ENCODE results near the gene LENG9.

LENG9 gene

DNA sequence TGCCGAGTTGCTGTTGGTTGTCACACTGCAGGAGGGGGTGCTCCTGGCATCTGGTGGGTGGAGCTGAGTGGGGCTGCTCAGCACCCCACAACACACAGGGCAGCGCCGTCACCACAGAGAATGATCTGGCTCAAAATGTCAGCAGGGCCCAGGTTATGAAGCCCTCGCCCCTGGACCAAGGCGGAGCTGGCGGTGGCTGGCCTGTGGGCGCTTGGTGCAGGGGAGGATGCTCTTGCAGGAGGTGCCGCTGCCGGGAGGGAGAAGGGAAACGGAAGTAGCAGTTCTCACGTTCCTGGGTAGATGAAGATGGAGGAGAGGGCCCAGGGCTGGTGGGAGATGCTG lies 28.7 kb downstream of the LENG9 start:
- no peak for DNase-seq

DNA sequence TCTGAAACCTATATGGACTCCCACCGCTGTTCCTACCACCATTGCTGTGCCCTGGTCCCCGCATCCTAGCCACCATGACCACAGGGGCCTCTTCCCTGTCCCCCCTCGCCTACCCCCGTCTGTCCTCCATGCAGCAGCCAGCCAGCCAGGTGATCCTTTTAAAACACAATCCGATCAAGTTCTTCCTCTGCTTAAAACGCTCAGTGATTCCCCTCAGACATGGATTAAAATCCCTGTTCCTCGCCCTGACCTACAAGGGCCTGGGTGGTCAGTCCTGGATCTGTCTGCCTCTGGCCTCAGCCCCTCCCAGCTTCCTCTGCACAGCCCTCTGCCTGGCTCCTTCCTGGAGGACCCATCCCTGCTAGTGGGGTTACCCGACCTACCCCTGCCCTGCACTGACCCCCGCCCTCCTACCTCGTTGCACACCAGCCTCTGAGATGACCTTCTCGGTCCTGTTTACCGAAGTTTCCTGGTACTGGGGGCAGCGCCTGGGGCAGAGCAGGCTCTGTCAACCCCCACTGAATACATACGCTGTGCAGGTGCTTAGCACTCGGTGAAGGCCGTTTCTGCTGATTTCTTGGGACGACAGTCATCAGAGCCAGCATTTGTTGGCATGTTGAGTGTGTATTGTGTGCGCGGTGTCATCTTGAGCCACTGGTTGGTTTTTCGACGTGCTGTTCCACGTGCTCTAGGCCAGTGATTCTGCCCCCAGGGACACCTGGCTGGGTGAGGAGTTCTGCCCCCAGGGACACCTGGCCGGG lies 29.3 kb downstream of the LENG9 start:
- no peak for DNase-seq

DNA sequence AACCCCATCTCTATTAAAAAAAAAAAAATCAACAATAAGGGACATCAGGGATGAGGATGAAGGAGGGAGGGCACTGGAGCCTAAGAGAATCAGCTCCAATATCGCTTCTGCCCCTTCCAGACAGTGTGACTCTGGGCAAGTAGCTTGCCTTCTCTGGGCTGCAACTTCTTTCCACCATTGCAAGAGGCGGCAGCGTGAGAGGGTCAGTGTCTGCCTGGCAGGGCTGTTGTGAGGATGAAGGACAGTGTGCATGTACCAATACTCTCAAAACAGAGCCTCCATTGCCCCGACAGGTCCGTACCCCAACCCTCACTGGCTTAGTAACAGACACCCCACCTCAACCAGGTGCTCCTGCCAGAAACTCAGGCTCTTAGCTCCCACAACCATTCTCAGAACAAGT lies 29.9 kb downstream of the LENG9 start:
- DNase-seq = no peak

DNA sequence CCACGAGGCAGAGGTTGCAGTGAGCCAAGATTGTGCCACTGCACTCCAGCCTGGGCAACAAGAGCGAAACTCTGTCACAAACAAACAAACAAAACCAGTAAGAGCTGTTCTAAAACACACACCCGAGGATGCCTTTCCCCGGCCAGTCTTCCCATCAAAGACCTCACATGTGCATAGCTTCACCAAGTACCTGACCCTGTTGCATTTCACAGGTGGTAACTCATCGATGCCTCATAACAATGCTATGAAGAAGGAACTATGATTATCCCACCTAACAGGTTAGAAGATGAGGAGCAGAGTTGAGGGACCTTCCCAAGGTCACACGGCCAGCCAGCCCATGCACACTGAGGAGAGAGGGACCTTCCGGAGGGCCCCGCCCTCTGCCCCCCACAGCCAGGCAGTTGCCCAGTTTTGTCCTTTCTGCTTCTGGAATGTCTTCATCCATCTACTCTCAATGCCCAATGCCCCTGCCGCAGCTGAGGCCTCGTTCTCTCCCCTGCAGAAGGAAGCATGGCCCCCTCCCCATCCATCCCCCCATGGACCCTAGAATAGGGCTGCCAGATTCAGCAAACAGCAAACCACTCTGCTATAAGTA lies 31.3 kb downstream of the LENG9 start:
- DNase-seq = no peak

DNA sequence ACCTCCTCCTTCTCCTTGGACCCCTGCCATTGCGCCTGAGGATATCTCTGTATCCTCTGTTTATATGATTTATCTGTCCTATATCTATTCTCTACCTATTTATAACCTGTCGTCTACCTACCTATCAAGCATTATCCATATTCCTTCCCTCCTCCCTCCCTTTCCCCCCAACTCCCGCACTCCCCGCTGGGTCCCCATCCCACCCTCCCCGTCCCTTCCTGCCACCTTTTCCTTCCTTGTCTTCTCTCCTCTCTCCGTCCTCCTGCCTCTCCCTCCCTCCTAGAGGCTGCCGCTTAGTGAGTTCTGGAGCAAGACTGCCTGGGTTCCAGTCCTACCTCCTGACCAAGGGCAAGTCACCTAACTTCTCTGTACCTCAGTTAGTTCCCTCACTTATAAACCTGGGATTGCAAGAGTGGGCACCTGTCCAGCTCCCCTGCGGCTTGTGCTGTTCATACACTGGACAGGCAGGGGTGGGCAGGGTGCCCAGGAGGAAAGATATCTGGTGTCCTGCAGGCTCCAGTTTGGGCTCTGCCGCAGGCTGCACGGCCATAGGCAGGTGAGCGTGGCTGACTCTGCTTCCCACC lies 32.2 kb downstream of the LENG9 start:
- DNase-seq = no peak

DNA sequence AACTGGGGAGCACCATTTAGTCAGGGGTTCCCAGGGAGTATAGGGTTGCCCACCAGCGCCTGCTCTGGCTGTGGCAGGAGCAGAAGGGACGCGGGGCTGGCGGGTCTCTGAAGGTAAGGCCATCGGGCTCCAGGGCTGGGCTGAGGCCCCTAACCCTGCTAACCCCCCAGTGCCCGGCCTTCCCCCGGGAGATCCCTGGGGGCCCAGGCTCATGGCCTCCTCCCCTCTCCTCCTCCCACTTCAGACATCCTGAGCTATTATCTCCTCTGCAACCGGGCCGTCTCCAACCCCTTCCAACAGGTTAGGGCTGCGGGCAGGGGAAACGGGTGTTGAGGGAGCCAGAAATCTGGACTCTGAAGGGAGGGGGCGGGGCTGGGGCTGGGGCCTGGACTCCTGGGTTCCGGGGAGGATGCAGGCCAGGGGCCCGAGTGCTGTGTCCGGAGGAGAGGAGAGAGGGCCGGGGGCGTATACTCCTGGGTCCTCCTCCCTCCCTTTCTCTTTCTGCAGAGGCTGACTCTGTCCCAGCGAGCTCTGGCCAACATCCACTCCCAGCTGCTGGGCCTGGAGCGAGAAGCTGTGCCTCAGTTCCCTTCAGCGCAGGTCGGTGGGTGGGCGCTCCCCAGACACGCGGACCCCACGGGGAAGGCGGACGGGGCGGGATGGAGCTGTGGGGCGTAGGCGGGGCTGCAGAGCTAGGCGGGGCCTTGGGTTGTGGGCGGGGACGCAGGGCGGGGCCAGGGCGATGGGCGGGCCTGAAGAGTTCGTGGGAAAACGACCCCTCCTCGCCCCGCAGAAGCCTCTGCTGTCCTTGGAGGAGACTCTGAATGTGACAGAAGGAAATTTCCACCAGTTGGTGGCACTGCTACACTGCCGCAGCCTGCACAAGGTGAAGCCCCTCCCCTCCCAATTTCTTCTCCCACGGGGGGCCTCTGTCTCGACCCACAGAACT lies 33.0 kb downstream of the LENG9 start:
- DNase-seq = peak; percentile 15

DNA sequence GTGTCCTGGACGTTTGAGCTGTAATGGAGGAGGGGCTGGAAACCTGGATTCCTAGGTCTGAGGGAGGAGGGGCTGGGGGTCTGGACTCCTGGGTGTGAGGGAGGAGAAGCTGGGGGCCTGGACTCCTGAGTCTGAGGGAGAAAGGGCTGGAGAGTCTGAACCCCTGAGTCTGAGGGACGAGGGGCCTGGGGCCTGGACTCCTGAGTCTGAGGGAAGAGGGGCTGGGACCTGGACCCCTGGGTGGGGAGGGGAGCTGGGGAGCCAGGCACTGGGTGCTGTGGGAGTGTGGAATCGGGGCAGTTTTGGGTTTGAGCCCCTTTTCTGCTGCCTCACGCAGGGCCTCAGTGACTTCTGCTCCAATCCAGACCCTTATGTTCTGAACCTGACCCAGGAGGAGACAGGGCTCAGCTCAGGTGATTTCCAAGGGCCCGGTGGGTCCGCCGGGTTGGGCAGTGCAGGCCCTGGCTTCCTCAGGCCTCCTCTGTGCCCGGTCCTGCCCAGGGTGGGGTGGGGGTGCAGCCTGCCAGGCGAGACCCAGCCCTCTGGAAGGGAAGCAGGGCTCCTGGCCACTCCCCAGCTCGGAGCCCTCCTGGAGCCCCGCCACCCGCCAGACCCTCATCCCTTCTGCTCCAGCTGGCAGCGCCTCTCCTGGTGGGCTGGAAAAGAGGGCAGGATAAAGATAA lies 33.9 kb downstream of the LENG9 start:
- no peak for DNase-seq

DNA sequence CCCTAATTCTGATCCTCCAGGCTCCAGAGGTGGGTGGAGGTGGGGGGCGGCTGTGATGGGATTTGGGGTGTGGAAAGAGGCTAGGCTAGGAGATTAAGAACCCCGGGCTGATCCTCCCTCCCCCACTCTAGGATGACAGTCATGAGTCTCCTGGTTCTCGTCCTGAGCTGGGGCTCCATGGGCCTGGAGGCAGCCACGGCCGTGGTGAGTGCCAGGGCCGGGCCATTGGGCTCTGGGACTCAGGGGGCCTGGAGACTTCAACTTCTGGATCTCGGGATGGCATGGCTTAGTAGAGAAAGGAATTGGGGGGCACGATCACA lies 34.4 kb downstream of the LENG9 start:
- no peak for DNase-seq

DNA sequence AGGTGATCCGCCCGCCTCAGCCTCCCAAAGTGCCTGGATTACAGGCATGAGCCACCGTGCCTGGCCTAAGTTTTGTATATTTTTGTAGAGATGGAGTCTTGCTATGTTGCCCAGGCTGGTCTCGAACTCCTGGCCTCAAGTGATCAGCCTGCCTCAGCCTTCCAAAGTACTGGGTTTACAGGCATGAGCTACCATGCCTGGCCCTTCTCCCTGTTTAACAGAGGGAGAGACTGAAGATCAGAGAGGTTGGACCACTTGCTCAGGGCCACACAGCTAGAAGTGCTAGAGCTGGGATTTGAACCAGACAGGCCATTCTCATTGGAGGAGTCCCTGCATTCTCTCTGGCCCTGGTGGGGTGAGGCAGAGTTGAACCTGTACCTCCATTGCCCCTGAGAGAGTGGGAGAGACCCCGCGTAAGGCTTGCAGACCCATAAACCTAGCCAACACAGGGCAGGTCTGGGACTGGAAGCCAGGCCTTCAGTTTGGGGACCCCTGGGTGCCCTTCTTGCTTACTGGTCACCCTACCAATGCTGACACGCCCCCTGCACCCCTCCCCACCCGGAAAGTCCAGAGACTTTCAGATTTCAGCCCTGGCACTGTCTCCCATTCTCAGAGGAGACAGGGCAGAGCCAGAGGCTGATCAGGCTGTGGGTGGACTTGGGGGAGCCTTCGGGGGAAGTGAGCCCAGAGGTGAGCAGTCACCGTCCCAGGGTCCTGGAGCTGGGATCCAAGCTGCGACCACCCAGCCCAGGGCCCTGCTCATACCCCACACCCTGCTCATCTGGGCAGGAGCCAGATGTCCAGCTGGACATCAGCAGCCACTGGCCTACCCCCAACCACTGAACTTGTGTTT lies 35.0 kb downstream of the LENG9 start:
- no peak for DNase-seq

DNA sequence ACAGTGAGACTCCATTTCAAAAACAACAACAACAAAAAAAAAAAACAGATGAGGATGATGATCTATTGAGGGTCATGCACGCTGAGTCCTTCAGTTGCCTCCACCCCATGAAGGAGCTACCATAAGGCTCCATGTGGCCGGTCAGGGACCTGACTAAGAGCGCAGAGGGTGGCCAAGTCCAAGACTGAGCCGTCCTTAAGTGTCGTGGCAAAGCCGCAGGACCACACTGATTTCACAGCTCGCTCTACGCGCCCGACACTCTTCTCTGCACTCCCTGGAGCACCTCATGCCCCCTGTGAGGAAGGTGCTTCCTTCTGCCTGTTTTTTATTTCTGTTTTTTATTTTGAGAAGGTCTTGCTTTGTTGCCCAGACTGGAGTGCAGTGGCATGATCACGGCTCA lies 36.0 kb downstream of the LENG9 start:
- DNase-seq = no peak

DNA sequence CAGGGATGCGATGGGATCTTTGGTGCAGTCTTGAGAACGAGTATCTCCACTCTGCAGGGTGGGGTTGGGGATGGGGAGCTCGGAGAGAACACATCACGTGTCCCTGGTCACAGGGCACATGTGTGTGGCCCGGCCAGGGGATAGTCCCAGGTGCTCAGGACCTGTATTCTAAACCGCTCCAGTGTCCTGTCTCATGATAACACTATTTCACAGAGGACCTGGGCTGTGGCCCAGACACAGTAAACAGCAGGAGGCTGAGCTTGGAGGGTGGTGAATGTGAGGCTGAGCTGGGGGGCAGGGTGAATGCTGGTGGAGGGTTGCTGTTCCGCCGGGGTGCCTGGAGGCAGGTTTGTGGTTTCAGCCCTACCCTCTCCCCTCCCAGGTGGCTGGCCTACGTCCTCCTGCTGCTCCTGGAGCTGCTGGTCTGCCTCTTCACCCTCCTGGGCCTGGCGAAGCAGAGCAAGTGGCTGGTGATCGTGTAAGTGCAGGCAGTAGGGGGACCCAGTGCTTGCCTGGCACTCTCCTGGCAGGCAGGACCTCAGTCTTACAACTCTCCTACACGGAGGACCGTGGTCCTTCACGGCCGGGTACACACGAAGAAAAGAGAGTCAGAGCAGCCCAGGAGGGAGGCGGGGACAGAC lies 37.2 kb downstream of the LENG9 start:
- DNase-seq = no peak

DNA sequence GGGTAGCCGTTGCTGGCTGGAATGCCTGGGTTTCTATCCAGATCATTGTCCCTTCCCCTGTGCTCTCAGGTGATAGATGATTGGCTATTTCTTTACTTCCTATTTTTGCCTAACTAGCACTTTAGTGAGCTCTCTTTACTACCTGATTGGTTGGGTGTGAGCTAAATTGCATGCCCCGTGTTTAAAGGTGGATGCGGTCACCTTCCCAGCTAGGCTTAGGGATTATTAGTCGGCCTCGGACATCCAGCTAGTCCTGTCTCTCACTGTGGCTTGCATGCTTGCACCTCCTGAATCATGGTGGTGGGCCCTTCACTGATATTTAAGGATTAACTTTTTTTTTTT lies 38.2 kb downstream of the LENG9 start:
- DNase-seq = no peak

DNA sequence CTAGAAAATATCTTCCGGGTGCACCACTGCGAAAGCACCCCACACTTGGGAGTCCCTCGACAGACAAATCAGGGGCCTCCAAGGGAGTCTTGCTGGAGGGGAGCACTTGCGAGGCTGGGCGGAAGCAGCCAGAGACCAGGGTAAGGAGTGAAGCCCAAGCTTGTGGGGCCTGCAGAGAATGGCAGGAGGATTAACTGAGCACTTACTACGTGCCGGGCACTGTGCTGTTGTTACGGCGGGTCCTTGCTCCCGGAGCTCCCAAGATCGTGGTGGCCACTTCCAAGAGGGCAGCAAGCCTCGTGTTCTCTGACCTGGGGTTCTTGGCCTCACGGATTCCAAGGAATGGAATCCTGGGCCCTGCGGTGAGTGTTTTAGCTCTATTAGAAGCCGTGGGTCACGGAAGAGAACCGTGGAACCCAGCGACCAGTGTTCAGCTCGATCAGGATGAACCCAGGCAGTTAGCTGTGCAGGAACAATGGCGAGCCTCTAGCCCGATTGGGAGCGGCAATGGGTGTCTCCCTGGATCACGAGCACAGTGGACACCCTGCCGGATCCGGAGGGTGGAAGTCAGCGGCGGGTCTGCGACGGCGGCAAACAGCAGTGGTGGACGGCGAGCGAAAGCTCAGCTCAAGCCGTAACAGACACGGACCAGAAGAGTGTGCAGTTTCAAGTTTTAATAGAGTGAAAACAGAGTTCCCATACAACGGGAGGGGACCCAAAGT lies 38.8 kb downstream of the LENG9 start:
- no peak for DNase-seq

DNA sequence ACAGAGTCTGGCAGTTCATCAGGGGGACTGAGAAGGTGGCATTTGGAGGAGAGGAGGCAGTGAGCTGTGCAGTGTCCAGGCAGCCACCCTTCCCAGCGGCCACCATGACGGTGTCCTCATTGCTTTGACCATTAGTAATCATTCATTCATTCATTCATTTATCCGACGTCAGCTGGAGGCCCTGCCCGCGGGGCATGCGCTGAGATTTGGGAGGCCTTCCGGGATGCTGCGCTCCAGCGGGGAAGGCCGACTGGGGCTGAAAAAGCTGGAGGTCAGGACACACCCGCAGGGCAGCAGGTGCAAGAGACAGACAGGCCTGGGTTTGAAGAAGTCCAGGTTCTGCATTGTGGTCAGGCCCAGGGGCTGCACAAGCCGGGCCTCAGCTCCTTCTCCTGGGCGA lies 39.4 kb downstream of the LENG9 start:
- DNase-seq = no peak

DNA sequence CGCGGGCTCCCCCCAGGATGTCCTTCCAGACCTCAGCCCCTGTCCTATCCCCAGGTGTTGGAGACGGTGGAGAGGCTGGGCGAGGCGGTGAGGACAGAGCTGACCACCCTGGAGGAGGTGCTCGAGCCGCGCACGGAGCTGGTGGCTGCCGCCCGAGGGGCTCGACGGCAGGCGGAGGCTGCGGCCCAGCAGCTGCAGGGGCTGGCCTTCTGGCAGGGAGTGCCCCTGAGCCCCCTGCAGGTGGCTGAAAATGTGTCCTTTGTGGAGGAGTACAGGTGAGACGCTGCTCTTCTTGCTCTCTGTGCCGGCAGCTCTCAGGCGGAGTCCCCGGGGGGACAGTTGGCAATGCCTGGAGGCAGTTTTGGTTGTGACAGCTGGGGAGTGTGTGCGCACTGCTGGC lies 41.4 kb downstream of the LENG9 start:
- DNase-seq = no peak

DNA sequence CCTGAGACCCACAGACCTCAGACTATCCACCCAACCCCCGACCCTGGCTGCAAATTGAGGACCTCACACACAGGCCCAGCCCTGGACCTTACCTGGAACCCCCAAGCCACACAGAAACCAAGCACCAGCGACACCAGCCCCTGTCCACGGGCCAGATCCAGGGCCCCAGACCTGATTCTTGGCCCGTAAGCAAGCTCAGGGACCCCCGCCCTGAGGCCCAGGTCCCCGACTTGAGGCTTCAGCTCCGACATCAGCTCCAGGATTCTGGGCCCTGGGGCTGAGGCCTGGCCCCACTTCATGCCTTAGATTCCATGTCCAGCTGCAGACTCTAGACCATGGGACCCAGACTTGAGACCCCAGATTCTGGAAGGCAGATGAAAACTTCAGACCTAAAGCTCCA lies 42.1 kb downstream of the LENG9 start:
- DNase-seq = no peak

DNA sequence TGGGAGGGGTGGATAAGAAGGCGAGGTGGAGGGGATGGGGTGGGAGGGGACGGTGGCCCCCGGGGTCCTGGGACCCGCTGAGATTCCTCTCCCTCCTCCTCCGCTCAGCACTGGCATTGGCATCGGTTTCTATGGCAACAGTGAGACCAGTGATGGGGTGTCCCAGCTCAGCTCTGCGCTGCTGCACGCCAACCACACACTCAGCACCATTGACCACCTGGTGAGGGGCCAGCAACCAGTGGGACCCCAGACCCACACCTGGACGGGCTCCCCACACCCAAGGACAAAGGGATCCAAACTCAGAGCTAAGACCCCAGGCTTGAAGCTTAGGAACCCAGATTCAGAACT lies 42.4 kb downstream of the LENG9 start:
- DNase-seq = no peak

DNA sequence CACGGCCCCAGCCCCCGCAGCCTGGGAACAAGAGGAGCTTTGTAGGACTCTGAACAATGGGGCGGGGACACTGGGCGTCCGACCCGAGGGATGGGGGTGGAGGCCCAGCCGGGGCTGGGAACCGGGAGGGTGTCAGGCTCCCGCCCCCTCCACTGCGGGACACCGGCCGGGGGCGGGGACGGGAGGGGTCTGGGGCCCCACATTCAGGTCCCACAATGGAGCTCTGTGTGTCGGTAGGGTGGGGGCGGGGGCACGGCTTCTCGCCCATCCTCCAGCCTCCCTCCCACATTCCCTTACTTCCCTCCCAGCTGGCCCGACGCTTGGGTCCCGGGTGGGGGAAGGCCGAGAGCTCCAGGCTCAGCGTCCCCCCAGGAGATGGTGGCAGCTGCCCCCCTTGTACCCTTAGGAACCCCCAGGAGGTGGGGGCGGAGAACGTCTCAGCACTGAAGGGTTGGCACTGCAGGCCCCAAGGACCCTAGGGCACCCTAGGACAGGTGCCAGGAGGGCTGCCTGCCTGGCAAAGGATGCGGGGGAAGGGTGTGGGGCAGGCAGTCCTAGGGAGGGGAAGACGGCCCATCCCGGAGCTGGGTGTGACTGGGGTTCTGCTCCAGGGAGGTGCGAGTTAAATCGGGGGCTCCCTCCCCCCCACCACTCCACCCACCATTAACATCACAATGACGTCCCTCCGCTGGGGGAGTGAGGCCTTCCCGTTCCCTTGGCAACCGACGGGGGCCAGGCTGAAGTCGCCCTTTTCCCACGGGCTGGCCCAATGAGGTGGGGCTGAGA lies 43.0 kb downstream of the LENG9 start:
- no peak for DNase-seq

DNA sequence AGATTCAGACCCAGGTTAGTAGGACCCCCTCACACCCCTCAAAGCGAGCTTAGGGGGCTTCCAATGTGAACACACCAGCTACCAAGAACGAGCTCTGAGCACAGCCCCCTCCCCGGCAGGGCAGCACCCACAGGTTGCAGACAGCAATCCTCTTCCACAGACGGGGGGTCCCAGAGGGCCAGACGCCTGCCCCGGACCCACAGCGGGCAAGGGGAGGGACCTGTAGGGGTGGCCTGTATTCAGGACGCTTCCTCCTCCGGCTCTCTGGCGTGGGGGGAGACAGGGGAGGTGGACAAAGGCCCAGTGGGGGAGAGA lies 43.6 kb downstream of the LENG9 start:
- DNase-seq = no peak
